GM18867 (cell line): Measurements from ENCODE around the gene TPT1.

Experiments
- ATAC-seq: cut with Tn5 transposase; IDR thresholded peaks from one replicate; pipeline ENCODE4 v1.9.1; 2021; ENCODE audit warnings: mild to moderate bottlenecking, moderate library complexity; ENCODE audit not compliant: unreplicated experiment

Gene TPT1

GRCh38 chr13:45335397-45336024 is 5.5 kb downstream of the TPT1 start:
- ATAC-seq: no peak

DNA sequence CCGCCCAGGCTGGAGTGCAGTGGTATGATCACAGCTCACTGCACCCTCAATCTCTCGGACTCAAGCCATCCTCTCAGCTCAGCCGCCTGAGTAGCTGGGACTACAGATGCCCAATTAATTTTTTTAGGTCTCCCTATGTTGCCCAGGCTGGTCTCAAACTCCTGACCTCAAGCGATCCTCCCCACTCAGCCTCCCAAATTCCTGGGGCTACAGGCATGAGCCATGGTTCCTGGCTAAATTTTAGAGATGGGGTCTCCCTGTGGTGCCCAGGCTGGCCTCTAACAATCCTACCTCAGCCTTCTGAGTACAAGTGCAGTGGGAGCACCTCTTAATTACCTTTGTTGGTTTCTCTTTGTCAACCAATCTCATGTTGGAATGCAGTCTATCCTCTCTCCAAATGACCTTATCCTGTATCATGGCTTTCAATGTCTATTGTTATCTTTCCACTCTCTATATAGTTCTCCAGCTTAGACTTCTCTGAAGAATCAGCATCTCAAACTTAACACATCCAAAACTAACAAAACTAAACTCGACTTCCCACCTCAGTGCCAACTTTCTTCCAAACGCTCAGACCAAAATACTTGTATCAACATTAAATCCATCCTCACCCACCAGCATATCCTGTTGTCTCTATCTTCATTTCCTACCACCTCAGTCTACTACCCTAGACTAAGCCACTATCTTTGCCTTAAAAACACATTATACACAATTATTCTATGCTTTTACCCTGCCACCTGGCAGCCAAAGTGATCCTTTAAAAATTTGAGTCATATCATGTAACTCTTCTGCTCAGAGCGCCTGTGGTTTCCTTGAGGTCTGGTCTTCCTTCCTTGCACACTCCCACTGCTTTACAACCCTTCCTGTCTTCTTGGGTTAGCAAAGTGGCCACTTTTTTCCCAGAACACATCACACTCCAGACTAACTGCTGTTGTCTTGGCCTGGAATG is 6.7 kb downstream of the TPT1 start:
- ATAC-seq: no peak

DNA sequence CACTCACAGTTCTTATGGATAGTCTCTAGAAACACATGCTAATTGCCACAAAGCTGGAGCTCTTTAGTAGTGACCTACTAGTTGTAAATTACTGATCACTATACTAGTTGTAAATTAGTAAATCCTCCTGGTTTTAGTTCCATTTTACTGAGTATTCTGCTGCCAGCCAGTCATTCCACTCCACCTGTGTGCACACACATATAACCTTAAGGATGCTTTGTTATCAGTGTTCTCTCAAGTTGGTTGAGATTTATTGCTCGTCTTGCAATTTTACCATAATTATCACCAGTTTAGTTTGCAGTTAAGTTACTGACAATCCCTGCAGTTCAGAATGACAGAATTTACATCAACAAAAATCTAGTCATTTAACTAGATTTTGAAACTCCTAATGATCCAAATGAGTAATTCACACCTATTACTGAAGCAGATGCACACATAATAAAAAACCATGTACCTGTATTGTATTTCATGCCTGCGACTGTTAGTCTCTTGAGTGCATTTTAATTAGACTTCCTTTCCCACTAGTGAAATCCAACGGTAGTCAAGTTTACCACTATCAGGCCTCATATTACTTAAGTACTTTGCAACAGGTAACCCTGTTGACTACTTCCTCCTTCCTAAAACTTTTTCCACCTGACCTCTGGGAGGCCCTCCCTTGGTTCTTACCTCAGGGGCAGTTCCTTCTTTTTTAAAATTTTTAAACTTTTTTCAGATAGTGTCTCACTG is 7.6 kb downstream of the TPT1 start:
- no peak for ATAC-seq

GRCh38 chr13:45332831-45333219 is 8.2 kb downstream of the TPT1 start:
- ATAC-seq: no peak

DNA sequence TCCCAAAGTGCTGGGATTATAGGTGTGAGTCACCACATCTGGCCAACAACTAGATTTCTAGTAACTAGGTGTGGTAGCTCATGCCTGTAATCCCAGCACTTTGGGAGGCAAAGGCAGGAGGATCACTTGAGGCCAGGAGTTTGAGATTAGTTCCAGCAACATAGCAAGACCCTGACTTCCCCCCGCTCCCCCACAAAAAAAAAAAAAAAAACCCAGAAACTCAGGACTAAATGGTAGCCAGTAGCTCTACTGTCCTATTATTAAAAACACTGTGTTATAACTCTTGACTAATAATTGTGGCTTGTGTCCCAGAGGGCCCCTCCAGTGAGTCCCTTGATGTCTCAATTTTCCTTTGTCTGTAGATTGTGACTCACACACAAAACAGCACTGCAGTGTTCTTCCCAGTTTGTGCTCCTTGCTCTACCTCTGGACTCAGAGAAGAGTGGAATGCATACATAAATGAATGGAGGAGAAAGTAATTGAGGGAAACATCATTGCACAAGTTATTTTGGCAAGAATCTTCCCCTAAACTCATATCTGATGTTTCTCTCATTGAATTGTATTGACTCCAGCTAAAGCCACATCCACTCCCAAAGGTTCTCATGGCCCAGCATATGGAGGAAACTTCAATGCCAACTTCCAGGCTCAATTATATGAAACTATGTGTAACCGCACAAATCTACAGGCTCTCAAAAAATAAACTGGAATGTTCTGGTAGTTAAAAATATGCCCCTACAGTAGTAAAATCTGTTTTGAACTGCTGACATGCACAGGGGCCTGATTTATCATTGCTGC is 8.8 kb downstream of the TPT1 start:
- no peak for ATAC-seq

GRCh38 chr13:45331692-45332035 is 9.3 kb downstream of the TPT1 start:
- ATAC-seq: no peak

DNA sequence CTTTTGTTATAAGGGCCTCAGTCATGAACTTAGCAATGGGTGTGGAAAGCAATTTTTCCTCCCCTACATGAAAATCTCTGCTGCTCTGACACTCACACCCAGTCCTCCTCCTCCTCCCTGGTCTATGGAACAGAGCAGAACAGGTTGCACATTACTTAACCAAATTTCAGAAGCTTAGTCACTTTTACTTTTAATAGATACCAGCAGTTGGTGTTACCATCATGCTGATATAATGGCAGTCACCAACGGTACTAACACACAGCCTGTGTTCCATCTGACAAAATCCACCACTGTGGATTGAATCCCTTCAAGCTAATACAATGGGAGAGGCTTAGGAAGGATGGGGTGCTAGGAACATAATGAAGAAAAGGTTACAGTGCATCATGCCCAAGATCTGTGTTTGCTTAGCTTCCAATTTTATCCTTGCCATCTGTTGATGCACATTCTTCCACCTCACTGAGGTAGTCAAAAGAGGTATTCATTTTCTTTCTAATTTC is 9.8 kb downstream of the TPT1 start:
- no peak for ATAC-seq

DNA sequence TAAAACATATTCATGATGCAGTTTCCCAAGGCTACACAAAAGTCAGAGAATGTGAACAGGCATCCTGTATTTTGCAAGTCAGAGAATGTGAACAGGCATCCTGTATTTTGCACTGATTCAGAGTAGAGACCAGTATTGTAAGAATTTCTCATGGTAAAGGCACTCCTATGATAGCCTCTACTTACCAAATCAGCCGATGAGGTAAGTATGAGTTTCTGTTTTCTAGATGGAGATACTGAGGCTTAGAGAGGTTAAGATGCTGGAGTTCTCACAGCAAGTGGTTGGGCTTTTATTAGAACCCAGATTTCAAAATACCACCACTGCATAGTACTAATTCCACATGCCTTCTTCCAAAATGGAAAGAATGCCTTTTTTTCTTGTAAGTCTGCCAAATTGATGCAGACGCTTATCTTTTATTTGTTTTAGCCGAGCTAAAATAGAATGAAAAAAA is 12.3 kb downstream of the TPT1 start:
- no peak for ATAC-seq

- ATAC-seq: no peak
Observed at GRCh38 chr13:45327253-45327955, 13.6 kb downstream of the TPT1 start.

DNA sequence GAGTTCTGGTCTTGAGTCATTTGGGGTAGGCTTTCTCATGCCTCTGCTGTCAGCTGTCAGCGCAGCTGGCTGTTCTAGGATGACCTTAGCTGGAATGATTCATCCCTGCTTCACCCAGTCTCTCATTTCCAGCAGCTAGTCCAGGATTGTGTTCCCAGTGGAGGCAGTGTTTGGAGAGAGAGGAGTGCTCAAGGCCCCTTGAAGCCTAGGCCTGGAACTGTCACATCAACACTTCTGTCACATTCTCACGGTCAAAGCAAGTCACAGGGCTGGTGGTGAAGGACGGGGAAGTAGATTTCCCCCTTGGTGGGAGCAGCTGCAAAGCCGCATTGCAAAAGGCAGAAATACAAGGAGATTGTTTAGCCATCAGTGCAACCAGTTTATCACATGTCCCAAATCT is 15.2 kb downstream of the TPT1 start:
- no peak for ATAC-seq

DNA sequence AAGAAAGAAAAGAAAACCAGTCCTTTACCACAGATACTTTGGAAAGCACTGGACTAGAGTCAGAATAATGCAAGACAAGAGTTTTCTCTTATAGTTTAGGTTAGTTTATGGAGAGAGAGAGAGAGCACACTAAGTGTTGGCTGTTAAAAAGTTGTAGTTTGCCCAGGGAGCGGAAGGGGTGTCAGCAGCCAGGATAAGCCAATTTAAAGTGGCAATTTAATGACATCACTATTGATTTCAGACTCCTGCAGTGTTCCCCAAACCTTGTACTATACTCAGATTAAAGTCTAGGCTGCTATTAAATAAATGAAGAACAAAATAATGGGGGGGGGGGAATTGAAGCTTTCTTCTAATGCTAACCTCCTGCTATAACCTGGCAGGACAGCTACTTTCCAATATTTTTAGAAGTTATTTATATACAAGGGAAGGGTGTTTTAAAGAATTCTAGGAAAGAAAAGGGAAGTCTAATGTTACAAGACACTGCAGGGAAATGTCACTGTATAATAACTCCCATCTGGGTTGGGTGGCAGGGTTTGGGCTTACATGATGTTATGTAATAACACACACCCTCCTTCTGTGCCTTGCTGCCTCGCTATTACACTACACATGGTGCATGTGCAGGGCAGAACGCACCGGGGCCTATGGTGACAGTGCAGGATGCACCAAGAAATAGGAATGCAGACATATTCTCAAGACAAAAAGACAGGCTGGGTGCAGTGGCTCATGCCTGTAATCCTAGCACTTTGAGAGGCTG is 19.9 kb downstream of the TPT1 start:
- ATAC-seq: no peak

GRCh38 chr13:45316996-45317395 is 24.0 kb downstream of the TPT1 start:
- ATAC-seq: no peak

- no peak for ATAC-seq
Observed at GRCh38 chr13:45316338-45316737, 24.6 kb downstream of the TPT1 start.

DNA sequence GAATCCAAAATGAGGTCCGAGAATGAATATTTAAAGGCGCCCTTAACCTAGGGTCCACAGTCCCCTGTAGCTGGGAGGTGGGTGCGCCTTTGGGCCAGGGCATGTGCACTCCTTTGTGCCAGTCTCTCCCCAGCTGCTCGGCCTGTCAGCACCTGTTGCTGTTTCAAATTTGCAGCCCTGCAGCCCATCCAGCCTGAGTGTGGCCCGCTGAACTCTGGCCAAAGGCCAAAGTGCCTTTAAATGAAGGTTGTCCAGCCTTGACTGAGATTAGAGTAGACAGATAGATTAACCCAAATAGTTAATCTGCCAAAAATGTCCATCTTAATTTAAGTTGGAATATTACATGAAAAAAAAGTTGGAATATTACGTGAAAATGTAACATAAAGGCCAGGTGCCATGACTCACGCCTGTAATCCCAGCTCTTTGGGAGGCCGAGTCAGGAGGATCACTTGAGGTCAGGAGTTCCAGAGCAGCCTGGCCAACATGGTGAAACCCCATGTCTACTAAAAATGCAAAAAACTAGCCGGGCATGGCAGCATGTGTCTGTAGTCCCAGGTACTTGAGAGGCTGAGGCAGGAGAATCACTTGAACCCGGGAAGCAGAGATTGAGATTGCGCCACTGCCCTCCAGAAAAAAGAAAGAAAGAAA is 25.3 kb downstream of the TPT1 start:
- ATAC-seq: no peak

DNA sequence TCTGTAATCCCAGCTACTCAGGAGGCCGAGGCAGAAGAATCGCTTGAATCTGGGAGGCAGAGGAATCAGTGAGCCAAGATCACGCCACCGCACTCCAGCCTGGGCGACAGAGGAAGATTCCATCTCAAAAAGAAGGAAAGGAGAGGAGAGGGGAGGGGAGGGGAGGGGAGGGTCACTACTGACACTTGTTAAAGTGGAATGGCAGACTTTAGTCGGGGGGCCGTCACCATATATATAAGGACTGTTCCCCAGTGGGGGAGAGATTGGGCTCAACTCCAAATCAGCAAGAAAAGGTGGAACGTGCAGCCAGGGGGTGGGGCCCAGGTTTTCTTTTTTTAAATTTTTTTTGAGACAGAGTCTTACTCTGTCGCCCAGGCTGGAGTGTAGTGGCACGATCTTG is 26.2 kb downstream of the TPT1 start:
- no peak for ATAC-seq

DNA sequence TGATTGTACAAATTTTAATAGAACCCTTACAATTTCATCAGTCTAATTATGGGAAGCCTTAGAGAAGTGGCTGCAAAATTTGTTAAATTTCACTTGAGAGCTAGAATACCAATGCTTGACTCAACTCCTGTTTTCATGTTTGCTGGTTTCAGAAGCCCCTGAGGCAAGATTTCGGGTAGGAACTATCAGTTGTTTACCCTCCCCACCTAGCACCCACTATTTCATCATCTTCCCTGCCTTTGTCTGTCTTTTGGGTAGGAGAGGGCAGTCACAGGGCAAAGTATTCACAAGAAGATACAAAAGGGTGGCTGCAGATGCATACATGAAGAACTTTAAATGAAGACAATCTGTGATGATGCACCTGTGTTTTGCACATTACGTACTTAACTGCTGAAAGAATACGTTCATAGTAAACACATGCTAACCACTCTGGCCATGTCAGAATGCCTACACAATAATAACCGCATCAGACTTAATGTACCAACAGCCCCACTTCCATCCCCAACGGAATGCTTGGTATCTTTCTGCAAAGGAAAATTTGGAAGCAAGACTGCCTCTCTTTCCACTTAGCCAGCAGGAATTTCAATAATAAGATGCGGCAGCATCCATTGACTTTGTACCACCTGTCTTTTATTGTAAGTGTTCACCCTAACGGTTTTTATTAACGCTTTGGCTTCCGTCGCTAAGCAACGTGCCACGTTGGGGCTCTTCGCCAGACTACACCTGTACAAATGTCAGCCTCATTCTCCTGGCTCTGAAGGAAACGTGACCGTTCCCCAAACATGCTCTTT is 30.4 kb downstream of the TPT1 start:
- ATAC-seq: peak; percentile 21

DNA sequence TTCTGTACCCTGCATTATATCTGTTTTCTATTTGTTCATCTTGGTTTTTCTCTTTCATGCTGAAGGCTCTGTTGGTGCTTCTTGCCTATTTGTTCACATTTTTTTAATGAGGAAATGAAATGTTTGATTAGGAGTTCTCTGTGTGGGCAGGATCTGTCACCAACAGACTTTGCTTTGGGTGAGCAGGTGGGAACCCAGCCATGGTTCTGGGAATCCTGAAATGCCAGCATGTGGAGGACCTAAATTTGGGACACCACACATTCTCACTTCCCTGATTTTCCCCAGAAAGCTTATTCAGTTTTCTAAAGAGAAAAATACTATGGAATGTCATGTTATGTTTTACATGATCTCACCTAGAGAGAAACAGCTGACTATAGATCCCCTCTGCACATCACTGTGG is 34.0 kb downstream of the TPT1 start:
- no peak for ATAC-seq

DNA sequence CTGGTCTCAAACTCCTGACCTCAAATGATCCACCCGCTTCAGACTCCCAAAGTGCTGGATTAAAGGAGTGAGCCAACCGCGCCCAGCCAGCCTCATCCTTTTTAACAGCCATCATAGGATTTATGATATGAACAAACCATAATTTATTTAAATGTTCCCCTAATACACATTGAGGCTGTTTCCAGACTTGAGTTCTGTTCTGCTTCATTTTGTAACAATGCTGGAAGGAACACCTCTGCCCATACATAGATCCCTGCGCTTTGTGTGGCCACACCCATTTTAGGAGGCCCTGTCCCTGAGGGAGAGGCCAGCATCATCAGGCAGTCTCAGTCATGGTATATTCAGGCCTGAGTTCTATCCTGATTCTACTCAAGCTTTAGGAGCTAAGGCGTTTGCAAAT is 35.9 kb downstream of the TPT1 start:
- no peak for ATAC-seq
